GM21717 (cell line): Measurements from ENCODE around the gene LINGO3.

Source experiments
- ATAC-seq: cut with Tn5 transposase; IDR thresholded peaks from one replicate; pipeline ENCODE4 v1.9.1; 2021; ENCODE audit warnings: mild to moderate bottlenecking, moderate library complexity; ENCODE audit not compliant: unreplicated experiment

Gene LINGO3

GRCh38 chr19:2307518-2308012 is 389 bp downstream of the LINGO3 start:
- ATAC-seq: no peak

DNA sequence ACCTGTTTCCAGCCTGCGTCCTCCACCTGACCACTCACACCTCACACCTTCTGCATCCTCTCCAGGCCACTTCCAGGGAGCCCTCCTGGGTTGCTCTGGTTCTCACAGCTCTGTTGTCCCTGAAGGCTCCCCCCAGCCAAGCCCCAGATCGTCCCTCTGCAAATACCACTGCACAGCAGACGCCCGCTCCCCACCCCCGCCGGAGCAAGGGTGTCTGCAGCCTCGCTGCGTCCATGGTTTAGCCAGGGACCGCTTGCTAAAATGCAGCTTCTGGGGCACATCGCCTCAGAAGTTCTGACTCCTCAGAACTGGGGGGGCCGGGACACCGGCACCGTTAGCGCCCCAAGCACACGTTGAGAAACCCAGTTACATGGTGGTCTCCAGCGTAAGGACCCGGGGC is 983 bp downstream of the LINGO3 start:
- no peak for ATAC-seq

- no peak for ATAC-seq
Measured at GRCh38 chr19:2306281-2306806, 1.6 kb downstream of the LINGO3 start.

GRCh38 chr19:2305452-2306280 is 2.3 kb downstream of the LINGO3 start:
- no peak for ATAC-seq

GRCh38 chr19:2303211-2303798 is 4.6 kb downstream of the LINGO3 start:
- no peak for ATAC-seq

DNA sequence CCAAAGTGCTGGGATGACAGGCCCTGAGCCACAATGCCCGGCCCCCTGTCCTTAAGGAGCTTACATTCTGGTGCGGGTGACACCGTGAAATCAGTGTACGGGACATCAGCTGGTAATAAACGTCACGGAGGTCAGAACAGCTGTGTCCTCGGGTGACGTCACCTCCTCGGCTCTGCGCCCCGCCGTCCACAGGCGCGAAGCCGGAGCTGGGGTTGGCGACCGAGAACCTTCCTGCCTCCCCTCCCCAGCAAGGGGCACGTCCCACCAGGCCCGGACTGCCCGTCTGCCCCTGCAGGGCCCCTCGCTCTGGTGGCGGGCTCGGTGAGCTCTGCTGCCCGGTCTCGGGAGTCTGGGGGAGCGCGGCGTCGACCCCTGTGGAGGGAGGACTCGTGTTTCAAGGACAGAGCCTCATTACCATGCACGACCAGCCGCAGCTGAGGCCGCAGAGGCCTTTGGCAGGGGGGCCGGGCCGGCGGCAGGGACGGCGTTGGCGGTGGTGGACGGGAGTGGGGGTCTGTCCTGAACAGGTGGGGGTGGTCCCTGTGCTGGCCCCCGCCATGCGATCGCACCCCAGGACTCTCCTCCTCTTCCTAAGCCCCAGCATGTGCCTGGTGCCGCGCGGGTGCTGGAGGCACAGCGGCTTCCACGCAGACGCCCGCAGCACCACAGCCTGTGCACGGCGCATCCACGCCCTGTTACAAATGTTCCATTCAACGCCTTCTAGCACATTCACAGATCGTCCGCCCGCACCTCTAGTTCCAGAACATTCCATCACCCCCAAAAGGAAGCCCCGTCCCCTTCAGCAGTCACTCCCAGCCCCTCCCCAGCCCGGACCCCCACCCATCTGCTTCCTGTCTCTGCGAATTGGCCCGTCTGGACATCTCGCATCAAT is 5.4 kb downstream of the LINGO3 start:
- ATAC-seq: no peak

GRCh38 chr19:2300533-2300932 is 7.4 kb downstream of the LINGO3 start:
- no peak for ATAC-seq

- ATAC-seq: no peak
Measured at GRCh38 chr19:2296141-2296540, 11.8 kb downstream of the LINGO3 start.

DNA sequence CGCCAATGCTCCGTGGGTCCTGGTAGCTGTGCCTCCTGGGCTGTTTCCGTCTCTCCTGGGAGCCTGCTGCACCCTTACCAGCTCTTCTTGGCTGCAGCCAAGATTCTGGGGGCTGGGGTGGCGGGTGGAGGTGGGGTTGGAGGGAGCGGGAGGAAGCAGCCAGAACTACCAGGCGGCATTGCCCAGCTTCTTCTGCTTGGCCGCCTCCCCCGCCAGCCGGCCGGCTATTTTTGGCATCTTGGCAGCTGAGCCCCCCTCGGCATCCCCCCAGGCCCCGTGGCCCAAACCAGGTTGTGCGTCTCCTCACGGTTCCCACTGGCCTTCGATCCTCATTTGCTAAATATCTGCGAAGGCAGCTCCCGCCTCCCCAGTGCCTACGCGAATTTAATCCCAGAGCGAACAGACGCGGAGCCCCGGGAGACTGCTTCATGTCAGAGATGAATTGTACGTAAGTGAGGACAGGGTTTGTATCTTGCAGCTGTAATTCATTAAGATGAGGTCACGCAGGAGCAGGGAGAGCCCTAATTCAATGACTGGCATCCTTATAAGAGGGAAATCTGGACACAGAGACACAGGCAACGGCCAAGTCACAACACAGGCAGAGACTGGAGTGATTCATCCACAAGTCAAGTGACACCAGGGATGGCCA is 13.1 kb downstream of the LINGO3 start:
- ATAC-seq: no peak

- no peak for ATAC-seq
Measured at GRCh38 chr19:2291185-2291751, 16.7 kb downstream of the LINGO3 start.

GRCh38 chr19:2290441-2291184 is 17.3 kb downstream of the LINGO3 start:
- no peak for ATAC-seq

DNA sequence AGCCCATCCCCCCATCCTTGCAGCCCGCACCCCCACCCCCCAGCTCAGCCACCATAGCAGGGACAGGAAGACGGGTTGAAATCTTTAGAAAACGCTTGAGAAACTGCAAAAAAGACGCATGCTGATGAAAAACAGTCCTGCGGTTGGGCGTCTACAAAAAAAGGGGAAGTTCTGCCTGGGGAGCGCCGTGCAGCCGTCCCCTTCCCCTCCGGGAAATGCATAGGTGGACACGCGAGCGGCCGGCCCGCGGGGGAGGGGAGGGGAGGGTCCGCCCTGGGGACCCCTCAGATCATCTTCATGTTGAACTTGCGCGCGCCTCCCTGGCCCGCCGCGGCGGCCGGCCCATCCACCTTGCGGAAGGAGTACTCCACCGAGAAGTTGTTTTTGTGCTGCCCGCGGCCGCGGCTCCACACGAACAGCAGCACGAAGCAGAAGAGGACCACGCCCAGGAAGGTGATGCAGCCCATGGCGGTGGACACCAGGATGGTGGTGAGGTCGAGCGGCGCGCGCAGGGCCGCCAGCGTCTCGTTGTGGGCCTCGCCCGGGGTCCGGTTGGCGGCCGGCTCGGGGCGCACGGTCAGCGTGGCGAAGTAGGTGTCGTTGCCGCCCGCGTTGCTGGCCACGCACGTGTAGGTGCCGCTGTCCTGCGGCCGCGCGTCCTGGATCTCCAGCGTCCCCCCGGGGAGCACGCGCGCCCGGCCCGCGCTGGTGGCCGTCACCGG is 18.1 kb downstream of the LINGO3 start:
- ATAC-seq: no peak

GRCh38 chr19:2288818-2289713 is 18.9 kb downstream of the LINGO3 start:
- ATAC-seq: no peak

- ATAC-seq: no peak
Measured at GRCh38 chr19:2288338-2288817, 19.6 kb downstream of the LINGO3 start.

DNA sequence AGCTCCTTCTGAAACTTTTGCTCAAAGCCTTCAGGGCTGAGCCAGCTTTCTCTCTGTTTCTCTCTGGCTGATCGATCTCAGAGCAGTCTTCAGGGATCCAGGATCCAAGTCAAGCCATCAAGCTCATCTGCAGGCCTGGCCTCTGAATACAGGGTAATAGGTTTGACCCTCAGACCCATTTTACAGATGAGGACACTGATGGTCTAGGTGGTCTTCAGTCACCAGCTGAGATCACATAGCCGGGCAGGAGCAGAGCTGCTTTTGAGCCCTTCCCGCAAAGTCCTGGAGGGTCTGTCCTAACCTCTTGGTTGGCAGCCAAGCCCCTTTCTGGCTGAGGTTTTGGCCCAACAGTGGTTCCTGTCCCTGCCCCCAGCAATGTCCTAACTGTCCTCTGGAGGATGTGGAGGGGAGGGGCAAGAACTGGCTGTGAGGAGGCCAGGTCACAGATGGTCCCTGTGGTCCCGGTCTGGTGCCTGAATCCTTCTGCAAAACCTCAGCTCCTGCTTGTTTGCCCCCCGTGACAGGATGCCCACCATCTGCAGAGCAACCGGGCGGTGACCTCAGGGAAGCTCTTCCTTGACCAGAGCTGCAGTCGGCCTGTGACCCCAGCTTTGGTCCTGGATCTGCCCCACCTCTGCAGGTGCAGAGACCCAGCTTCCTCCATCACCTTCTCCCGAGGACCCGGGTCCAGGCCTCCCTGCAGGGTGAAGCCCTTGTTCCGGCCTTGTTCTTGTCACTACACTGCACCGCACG is 20.2 kb downstream of the LINGO3 start:
- no peak for ATAC-seq

- no peak for ATAC-seq
Measured at GRCh38 chr19:2286402-2287140, 21.4 kb downstream of the LINGO3 start.
